Prostate gland (tissue), 2 donors: ENCODE results near the gene MORC2.

Experiments used
- POLR2A ChIP-seq: fragments of 450-650 bp; IDR thresholded peaks from one replicate; pipeline ENCODE4 v1.6.1; 2016; ENCODE audit warnings: antibody characterized with exemption, mild to moderate bottlenecking
- TF ChIP-seq, protein P1 (sequence below), 4 experiments: fragments of 200-600 bp in 2 of 4; fragments of 450-650 bp in 2 of 4; sonication (generic) in 2 of 4; IDR thresholded peaks; 1 replicate in 3 of 4; 2 replicates in 1 of 4; pipeline ENCODE4 v1.5.1; 2016 to 2019; ENCODE audit warnings: antibody characterized with exemption in 4 of 4, mild to moderate bottlenecking in 2 of 4, moderate library complexity in 2 of 4

- TF ChIP-seq, protein P1, sequence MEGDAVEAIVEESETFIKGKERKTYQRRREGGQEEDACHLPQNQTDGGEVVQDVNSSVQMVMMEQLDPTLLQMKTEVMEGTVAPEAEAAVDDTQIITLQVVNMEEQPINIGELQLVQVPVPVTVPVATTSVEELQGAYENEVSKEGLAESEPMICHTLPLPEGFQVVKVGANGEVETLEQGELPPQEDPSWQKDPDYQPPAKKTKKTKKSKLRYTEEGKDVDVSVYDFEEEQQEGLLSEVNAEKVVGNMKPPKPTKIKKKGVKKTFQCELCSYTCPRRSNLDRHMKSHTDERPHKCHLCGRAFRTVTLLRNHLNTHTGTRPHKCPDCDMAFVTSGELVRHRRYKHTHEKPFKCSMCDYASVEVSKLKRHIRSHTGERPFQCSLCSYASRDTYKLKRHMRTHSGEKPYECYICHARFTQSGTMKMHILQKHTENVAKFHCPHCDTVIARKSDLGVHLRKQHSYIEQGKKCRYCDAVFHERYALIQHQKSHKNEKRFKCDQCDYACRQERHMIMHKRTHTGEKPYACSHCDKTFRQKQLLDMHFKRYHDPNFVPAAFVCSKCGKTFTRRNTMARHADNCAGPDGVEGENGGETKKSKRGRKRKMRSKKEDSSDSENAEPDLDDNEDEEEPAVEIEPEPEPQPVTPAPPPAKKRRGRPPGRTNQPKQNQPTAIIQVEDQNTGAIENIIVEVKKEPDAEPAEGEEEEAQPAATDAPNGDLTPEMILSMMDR (IDR thresholded peaks at IDR 0.05) = no peak
- TF ChIP-seq POLR2A = no peak
These were observed 60.5 kb downstream of the MORC2 start for GRCh38 chr22:30908051-30908461.
